HEK293 (cell line): Measurements from ENCODE around the gene CC2D1B.

ENCODE experiments used
- KLF9 ChIP-seq: fragments of 450-650 bp; formaldehyde crosslinking; IDR thresholded peaks from 2 replicates; pipeline ENCODE4 v1.5.1; 2016; ENCODE audit warnings: missing biosample characterization, missing genetic modification characterization, low read depth
- SCRT1 ChIP-seq: fragments of 450-650 bp; formaldehyde crosslinking; IDR thresholded peaks from 2 replicates; pipeline ENCODE4 v1.5.1; 2016; ENCODE audit warnings: missing biosample characterization, missing genetic modification characterization, borderline replicate concordance
- SP3 ChIP-seq: fragments of 450-650 bp; formaldehyde crosslinking; IDR thresholded peaks from 2 replicates; pipeline ENCODE4 v1.5.1; 2016; ENCODE audit warnings: missing biosample characterization, missing genetic modification characterization
- ZBTB11 ChIP-seq: fragments of 450-650 bp; formaldehyde crosslinking; conservative IDR thresholded peaks from 2 replicates; pipeline ENCODE4 v1.5.1; 2016; ENCODE audit warnings: low read depth, missing biosample characterization, missing genetic modification characterization
- ZBTB17 ChIP-seq: fragments of 450-650 bp; formaldehyde crosslinking; IDR thresholded peaks from 2 replicates; pipeline ENCODE4 v1.5.1; 2016; ENCODE audit warnings: missing biosample characterization, missing genetic modification characterization
- ZBTB26 ChIP-seq: fragments of 450-650 bp; formaldehyde crosslinking; optimal IDR thresholded peaks from 2 replicates; pipeline ENCODE3; 2016; ENCODE audit warnings: missing biosample characterization, mild to moderate bottlenecking, missing genetic modification characterization
- ZFP3 ChIP-seq: fragments of 450-650 bp; formaldehyde crosslinking; IDR thresholded peaks from 2 replicates; pipeline ENCODE4 v1.5.1; 2016; ENCODE audit warnings: low read depth, missing biosample characterization, missing genetic modification characterization
- ZFP69B ChIP-seq: fragments of 450-650 bp; formaldehyde crosslinking; IDR thresholded peaks from 2 replicates; pipeline ENCODE4 v1.5.1; 2016; ENCODE audit warnings: missing biosample characterization, missing genetic modification characterization
- ZNF157 ChIP-seq: fragments of 450-650 bp; formaldehyde crosslinking; IDR thresholded peaks from 2 replicates; pipeline ENCODE4 v1.5.1; 2016; ENCODE audit warnings: missing biosample characterization, missing genetic modification characterization
- ZNF18 ChIP-seq: fragments of 450-650 bp; formaldehyde crosslinking; IDR thresholded peaks from 2 replicates; pipeline ENCODE4 v1.5.1; 2016; ENCODE audit warnings: missing biosample characterization, missing genetic modification characterization
- ZNF23 ChIP-seq: fragments of 450-650 bp; formaldehyde crosslinking; IDR thresholded peaks from 2 replicates; pipeline ENCODE4 v1.5.1; 2016; ENCODE audit warnings: missing biosample characterization, missing genetic modification characterization, borderline replicate concordance
- ZNF248 ChIP-seq: fragments of 450-650 bp; formaldehyde crosslinking; IDR thresholded peaks from 2 replicates; pipeline ENCODE4 v1.5.1; 2017; ENCODE audit warnings: missing biosample characterization, missing genetic modification characterization
- ZNF341 ChIP-seq: fragments of 450-650 bp; formaldehyde crosslinking; IDR thresholded peaks from 2 replicates; pipeline ENCODE4; 2016; ENCODE audit warnings: low read depth, missing biosample characterization, missing genetic modification characterization
- ZNF571 ChIP-seq: fragments of 450-650 bp; formaldehyde crosslinking; IDR thresholded peaks from 2 replicates; pipeline ENCODE4 v1.5.0; 2017; ENCODE audit warnings: missing biosample characterization, missing genetic modification characterization
- ZNF658 ChIP-seq: fragments of 450-650 bp; formaldehyde crosslinking; IDR thresholded peaks from 2 replicates; pipeline ENCODE4; 2016; ENCODE audit warnings: missing biosample characterization, missing genetic modification characterization
- ZNF660 ChIP-seq: fragments of 450-650 bp; IDR thresholded peaks from 2 replicates; pipeline ENCODE4 v1.5.1; 2018; ENCODE audit warnings: missing biosample characterization, mild to moderate bottlenecking, missing genetic modification characterization
- ZNF707 ChIP-seq: fragments of 450-650 bp; formaldehyde crosslinking; IDR thresholded peaks from 2 replicates; pipeline ENCODE4 v1.5.1; 2016; ENCODE audit warnings: missing biosample characterization, missing genetic modification characterization
- TF ChIP-seq, protein P1 (sequence below): fragments of 450-650 bp; formaldehyde crosslinking; conservative IDR thresholded peaks from 2 replicates; pipeline ENCODE4 v1.5.1; 2016; ENCODE audit warnings: low read depth, missing biosample characterization, missing genetic modification characterization
- TF ChIP-seq, protein P2 (sequence below): fragments of 450-650 bp; formaldehyde crosslinking; IDR thresholded peaks from 2 replicates; pipeline ENCODE4 v1.5.1; 2016; ENCODE audit warnings: missing biosample characterization, missing genetic modification characterization
- TF ChIP-seq, protein P3 (sequence below): fragments of 450-650 bp; formaldehyde crosslinking; IDR thresholded peaks from 2 replicates; pipeline ENCODE4 v1.5.1; 2016; ENCODE audit warnings: missing biosample characterization, missing genetic modification characterization, borderline replicate concordance

The CC2D1B gene

DNA sequence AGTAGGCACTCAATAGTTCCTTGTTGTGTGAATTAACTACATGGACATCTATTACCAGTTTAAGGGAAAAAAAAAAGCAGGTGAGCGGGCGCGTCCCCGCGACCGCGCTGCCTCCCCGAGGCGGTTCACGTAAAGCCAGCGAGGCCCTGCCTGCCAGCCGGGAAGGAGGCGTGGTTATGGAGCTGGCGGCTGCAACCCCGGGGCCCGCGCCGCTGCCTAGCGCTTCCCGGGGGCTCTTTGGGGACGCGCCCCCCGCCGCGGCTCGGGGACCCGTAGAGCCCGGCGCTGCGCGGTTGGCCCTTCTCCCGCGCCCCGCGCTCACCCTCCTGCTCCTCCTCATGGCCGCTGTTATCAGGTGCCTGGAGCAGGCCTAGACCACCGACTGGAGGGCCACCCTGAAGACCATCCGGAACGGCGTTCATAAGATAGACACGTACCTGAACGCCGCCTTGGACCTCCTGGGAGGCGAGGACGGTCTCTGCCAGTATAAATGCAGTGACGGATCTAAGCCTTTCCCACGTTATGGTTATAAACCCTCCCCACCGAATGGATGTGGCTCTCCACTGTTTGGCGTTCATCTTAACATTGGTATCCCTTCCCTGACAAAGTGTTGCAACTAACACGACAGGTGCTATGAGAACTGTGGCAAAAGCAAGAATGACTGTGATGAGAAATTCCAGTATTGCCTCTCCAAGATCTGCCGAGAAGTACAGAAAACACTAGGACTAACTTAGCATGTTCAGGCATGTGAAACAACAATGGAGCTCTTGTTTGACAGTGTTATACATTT is 2.6 kb upstream of the CC2D1B start (continued):
- TF ChIP-seq, protein P1, sequence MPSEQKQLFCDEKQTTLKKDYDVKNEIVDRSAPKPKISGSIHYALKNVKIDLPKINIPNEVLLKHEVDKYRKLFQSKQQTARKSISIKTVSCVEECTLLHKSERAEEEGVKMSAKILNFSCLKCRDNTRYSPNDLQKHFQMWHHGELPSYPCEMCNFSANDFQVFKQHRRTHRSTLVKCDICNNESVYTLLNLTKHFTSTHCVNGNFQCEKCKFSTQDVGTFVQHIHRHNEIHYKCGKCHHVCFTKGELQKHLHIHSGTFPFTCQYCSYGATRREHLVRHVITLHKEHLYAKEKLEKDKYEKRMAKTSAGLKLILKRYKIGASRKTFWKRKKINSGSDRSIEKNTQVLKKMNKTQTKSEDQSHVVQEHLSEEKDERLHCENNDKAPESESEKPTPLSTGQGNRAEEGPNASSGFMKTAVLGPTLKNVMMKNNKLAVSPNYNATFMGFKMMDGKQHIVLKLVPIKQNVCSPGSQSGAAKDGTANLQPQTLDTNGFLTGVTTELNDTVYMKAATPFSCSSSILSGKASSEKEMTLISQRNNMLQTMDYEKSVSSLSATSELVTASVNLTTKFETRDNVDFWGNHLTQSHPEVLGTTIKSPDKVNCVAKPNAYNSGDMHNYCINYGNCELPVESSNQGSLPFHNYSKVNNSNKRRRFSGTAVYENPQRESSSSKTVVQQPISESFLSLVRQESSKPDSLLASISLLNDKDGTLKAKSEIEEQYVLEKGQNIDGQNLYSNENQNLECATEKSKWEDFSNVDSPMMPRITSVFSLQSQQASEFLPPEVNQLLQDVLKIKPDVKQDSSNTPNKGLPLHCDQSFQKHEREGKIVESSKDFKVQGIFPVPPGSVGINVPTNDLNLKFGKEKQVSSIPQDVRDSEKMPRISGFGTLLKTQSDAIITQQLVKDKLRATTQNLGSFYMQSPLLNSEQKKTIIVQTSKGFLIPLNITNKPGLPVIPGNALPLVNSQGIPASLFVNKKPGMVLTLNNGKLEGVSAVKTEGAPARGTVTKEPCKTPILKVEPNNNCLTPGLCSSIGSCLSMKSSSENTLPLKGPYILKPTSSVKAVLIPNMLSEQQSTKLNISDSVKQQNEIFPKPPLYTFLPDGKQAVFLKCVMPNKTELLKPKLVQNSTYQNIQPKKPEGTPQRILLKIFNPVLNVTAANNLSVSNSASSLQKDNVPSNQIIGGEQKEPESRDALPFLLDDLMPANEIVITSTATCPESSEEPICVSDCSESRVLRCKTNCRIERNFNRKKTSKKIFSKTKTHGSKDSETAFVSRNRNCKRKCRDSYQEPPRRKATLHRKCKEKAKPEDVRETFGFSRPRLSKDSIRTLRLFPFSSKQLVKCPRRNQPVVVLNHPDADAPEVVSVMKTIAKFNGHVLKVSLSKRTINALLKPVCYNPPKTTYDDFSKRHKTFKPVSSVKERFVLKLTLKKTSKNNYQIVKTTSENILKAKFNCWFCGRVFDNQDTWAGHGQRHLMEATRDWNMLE: 0 out of 2 replicates have a peak, but pooled peaks have one; percentile 5
- no peak for TF ChIP-seq ZNF248 (tag by site-specific recombination)
- TF ChIP-seq ZNF23 (tag by site-specific recombination): no peak
- TF ChIP-seq ZFP69B (tag by site-specific recombination): peak; percentile 26; the same call in 1 of the 2 replicates
- TF ChIP-seq ZNF18 (tag by site-specific recombination): no peak
- TF ChIP-seq SP3 (tag by site-specific recombination): peak; percentile 38; the same call in 1 of the 2 replicates
- TF ChIP-seq KLF9 (tag by site-specific recombination): peak; percentile 56; the same call in 1 of the 2 replicates
- peak; percentile 73; the same call in 1 of the 2 replicates for TF ChIP-seq SCRT1 (tag by site-specific recombination)
- no peak for TF ChIP-seq ZNF157 (tag by site-specific recombination)
- TF ChIP-seq ZNF341: peak; percentile 83
- TF ChIP-seq, protein P2, sequence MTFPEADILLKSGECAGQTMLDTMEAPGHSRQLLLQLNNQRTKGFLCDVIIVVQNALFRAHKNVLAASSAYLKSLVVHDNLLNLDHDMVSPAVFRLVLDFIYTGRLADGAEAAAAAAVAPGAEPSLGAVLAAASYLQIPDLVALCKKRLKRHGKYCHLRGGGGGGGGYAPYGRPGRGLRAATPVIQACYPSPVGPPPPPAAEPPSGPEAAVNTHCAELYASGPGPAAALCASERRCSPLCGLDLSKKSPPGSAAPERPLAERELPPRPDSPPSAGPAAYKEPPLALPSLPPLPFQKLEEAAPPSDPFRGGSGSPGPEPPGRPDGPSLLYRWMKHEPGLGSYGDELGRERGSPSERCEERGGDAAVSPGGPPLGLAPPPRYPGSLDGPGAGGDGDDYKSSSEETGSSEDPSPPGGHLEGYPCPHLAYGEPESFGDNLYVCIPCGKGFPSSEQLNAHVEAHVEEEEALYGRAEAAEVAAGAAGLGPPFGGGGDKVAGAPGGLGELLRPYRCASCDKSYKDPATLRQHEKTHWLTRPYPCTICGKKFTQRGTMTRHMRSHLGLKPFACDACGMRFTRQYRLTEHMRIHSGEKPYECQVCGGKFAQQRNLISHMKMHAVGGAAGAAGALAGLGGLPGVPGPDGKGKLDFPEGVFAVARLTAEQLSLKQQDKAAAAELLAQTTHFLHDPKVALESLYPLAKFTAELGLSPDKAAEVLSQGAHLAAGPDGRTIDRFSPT (tag by site-specific recombination): no peak
- no peak for TF ChIP-seq ZFP3 (tag by site-specific recombination)
- 0 out of 2 replicates have a peak, but pooled peaks have one; percentile 41 for TF ChIP-seq ZNF660
- peak; percentile 94 for TF ChIP-seq ZBTB26 (tag by site-specific recombination)
- TF ChIP-seq ZBTB17: peak; percentile 73
- TF ChIP-seq ZNF658 (tag by site-specific recombination): no peak
- TF ChIP-seq, protein P3, sequence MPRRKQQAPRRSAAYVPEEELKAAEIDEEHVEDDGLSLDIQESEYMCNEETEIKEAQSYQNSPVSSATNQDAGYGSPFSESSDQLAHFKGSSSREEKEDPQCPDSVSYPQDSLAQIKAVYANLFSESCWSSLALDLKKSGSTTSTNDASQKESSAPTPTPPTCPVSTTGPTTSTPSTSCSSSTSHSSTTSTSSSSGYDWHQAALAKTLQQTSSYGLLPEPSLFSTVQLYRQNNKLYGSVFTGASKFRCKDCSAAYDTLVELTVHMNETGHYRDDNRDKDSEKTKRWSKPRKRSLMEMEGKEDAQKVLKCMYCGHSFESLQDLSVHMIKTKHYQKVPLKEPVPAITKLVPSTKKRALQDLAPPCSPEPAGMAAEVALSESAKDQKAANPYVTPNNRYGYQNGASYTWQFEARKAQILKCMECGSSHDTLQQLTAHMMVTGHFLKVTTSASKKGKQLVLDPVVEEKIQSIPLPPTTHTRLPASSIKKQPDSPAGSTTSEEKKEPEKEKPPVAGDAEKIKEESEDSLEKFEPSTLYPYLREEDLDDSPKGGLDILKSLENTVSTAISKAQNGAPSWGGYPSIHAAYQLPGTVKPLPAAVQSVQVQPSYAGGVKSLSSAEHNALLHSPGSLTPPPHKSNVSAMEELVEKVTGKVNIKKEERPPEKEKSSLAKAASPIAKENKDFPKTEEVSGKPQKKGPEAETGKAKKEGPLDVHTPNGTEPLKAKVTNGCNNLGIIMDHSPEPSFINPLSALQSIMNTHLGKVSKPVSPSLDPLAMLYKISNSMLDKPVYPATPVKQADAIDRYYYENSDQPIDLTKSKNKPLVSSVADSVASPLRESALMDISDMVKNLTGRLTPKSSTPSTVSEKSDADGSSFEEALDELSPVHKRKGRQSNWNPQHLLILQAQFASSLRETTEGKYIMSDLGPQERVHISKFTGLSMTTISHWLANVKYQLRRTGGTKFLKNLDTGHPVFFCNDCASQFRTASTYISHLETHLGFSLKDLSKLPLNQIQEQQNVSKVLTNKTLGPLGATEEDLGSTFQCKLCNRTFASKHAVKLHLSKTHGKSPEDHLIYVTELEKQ (tag by site-specific recombination): no peak
- peak; percentile 37; the same call in 1 of the 2 replicates for TF ChIP-seq ZBTB11 (tag by site-specific recombination)
- no peak for TF ChIP-seq ZNF571 (tag by site-specific recombination)
- TF ChIP-seq ZNF707 (tag by site-specific recombination): no peak
